Nucleus accumbens (tissue), 56 donors: Measurements from ENCODE around the gene ABCB10.
"Not testable (repeated sequence)": the region's sequence is repeated elsewhere in the genome, so short reads cannot be mapped to it uniquely, and the experiment has no call there.

Source experiments
- DNase-seq, 56 donors: peaks; one replicate each; lab custom pipeline; 2025; lab: John Stamatoyannopoulos, UW

Gene ABCB10

DNA sequence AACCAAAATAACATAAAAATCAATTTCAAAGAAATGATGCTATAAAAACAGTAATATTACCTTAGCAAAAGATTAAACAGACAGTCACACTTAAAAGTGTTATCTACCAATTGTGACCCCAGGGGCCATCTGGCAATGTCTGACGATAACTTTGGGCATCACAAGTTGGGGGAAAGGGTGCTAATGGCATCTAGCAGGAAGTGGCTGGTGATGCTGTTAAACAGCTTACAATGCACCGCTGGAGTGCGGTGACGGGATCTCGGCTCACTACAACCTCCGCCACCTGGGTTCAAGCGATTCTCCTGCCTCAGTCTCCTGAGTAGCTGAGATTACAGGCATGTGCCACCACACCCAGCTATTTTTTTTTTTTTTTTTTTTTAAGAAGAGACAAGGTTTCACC lies 78.0 kb downstream of the ABCB10 start:
- no peak for DNase-seq

DNA sequence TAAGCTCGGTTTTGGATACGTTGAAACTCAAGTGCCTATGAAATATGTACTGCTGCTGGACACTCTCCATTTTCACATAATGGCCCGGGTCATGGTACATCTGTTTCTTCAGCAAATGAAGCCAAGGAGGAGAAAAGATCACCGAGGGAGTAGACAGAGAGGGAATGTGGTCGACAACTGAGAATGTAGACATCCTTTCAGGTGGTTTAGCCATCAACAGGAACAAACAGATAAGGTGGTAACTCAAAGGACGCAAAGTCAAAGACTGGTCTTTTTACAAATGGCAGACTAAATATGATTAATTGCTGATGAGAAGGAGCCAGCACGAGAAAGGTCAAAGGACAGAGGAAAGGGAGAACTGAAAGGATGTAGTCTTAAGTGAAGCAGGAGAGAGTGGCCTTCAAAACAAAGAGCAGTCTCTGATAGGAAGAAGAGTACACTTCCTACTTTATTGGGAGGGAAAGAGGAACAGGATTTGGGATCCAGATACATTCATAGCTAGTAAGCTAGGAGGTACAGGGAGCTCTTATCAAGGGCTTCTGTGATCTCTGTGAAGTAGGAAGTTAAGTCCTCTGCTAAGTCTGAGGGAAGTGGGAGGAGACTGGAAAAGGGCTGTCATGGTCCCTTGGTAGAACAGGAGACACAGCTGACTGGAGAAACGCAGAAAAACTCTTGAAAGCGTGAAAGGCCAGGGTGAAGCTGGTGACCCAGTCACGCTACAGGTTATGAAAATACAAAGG lies 78.7 kb downstream of the ABCB10 start:
- DNase-seq: no peak

DNA sequence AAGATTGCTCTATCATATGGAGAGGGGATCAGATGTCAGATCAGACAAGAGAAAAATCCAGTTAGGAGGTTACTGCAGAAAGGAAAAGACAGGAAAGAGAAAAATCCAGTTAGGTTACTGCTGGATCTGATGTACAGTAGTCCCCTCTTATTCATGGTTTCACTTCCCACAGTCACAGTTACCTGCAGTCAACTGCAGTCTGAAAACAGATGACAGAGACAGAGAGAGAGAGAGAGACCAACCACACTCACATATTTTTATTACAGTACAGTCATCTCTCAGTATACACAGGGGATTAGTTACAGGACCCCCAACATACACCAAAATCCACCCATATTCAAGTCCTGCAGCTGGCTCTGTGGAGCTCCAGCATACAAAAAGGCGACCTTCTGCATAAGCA lies 79.7 kb downstream of the ABCB10 start:
- peak in 1 of 56 donors; percentile 9 for DNase-seq

DNA sequence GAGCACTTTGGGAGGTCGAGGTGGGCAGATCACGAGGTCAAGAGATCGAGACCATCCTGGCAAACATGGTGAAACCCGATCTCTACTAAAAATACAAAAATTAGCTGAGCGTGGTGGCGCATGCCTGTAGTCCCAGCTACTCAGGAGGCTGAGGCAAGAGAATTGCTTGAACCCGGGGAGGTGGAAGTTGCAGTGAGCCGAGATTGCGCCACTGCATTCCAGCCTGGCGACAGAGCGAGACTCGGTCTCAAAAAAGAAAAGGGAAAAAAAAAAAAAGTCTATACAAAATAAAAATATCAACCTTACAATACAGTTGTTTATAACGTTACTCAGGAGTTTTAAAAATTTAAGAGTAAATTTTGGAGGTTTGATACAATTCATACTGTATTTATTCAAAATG lies 82.6 kb downstream of the ABCB10 start:
- DNase-seq: not testable (repeated sequence)

DNA sequence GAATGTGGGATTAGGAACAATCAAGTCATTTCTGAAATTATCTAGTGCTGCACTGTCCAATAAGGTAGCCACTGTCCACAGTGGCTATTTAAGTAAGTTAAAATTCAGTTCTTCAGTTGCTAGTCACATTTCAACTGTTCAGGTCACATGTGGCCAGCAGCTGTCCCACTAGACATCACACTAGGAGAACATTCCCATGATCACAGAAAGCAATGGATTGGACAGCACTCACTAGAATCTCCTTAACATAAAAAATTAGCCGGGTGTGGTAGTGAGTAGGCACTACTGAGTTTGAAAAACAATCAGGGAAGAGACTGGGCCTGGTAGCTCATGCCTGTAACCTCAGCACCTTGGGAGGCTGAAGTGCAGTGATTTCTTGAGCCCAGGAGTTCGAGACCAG lies 84.0 kb downstream of the ABCB10 start:
- DNase-seq: no peak

DNA sequence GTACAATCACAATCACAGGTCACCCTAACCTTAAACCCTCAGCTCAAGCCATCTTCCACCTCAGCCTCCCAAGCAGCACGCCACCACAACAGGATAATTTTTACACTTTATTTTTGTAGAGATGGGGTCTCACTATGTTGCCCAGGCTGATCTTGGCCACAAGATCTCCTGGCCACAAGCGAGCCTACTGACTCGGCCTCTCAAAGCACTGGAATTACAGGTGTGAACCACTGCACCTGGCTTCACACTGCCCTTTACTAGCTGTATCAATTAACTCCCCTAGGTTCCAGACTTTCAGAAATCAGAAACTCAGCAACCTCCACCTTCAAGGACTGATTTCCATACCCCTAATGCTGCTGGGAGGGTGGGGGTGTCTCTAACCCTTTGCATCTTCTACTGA lies 87.3 kb downstream of the ABCB10 start:
- DNase-seq: no peak

DNA sequence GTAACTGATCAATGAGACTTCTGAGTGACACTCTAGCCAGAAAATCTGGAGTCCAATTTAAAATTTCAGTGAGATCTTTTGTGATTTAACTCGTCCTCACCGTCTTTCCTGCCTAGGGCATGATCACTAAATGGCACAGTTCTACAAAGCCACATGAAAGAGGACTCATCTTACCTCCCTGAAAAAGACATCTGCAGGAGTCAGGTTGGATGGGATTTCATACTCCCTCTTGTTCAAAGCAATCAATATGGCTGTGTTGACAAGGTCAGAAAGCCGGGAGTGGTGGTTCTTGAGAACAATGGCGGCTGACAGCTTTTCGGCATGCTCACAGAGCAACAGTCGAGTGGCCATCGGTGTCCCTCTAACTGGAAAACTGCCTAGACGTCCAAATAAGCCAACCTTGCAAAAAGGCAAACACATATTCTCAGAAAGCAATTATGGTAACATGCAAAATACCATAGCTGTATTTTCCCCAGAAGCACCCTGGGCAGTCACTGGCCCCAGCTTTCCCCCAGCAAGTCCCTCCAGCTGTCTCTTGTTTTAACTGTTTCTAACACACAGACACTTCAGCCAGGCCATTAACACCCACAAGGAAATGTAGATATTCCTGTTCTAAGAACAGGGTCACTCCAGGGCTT lies 88.0 kb downstream of the ABCB10 start:
- no peak for DNase-seq

DNA sequence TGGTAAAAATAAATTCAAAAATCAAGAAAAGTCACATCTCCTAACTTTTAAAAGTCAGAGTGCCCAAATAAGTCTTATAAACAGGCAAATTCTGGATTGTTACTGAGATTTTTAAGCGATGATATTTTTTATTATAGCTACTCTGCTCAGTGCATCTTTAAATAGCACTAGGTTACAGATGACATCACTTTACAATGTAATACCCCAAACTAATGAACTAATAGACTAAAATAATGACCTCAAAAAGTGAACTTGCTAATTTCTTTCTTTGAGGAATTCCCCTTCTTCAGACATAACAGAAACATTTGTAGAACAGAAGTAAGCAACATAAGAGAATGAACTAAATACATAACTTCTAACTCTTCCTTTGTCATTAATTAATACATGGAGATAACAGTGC lies 91.6 kb downstream of the ABCB10 start:
- DNase-seq: no peak
